SU-DHL-6 (cell line): ENCODE measurements around the gene TASL.

ENCODE experiments used
- H2AFZ ChIP-seq: fragments of 200-600 bp; sonication (generic); 2 replicates; pipeline ENCODE4 v1.6.1; 2014; ENCODE audit warnings: low read depth, mild to moderate bottlenecking, moderate library complexity, mixed read lengths, antibody characterized with exemption, low read length; ENCODE audit not compliant: severe bottlenecking
- H3F3A ChIP-seq: fragments of 200-600 bp; shearing (Covaris generic); 2 replicates; pipeline ENCODE4 v1.6.0; 2016; ENCODE audit warnings: antibody characterized with exemption, mild to moderate bottlenecking; ENCODE audit not compliant: insufficient read depth
- H3K27ac ChIP-seq: fragments of 200-600 bp; sonication (generic); 2 replicates; pipeline ENCODE4 v1.5.1; 2016; ENCODE audit warnings: low read depth, mild to moderate bottlenecking, low read length, moderate library complexity, mixed read lengths
- H3K27me3 ChIP-seq: fragments of 200-600 bp; sonication (generic), shearing (Covaris generic); 2 replicates; pipeline ENCODE4 v1.6.0; 2014; ENCODE audit warnings: mild to moderate bottlenecking, low read length
- H3K36me3 ChIP-seq: fragments of 200-600 bp; sonication (generic); 2 replicates; pipeline ENCODE4 v1.6.1; 2014; ENCODE audit warnings: mild to moderate bottlenecking, low read length, mixed read lengths
- H3K4me2 ChIP-seq: fragments of 300-600, 200-600 bp; shearing (Covaris generic), sonication (generic); 2 replicates; pipeline ENCODE4 v1.6.0; 2014; ENCODE audit warnings: low read length, low read depth, mild to moderate bottlenecking; ENCODE audit not compliant: poor library complexity, severe bottlenecking
- H3K4me3 ChIP-seq: fragments of 200-600 bp; sonication (generic); 2 replicates; pipeline ENCODE4 v1.5.1; 2014; ENCODE audit warnings: antibody characterized with exemption, low read length, mild to moderate bottlenecking, mixed read lengths; ENCODE audit not compliant: insufficient read depth, poor library complexity, severe bottlenecking
- H3K79me2 ChIP-seq: fragments of 200-600 bp; sonication (generic); 2 replicates; pipeline ENCODE4 v1.6.1; 2014; ENCODE audit warnings: mild to moderate bottlenecking, low read length, moderate library complexity; ENCODE audit not compliant: insufficient read depth
- H3K9ac ChIP-seq: fragments of 200-600 bp; sonication (generic); 2 replicates; pipeline ENCODE4 v1.7.0; 2014; ENCODE audit warnings: mild to moderate bottlenecking, low read length
- H3K9me2 ChIP-seq: fragments of 200-600 bp; sonication (generic); replicated peaks from 2 replicates; pipeline ENCODE4 v1.6.1; 2014; ENCODE audit warnings: low read length; ENCODE audit not compliant: insufficient read depth
- H3K9me3 ChIP-seq: fragments of 200-600 bp; sonication (generic); 2 replicates; pipeline ENCODE4 v1.6.1; 2014; ENCODE audit warnings: low read length, mixed read lengths; ENCODE audit not compliant: insufficient read depth
- H4K20me1 ChIP-seq: fragments of 200-600 bp; sonication (generic); 2 replicates; pipeline ENCODE4 v1.6.1; 2014; ENCODE audit warnings: low read depth, mild to moderate bottlenecking, antibody characterized with exemption, low read length, moderate library complexity, mixed read lengths
- EZH2phosphoT487 ChIP-seq: fragments of 200-600 bp; sonication (generic), shearing (Covaris generic); conservative IDR thresholded peaks from 2 replicates; pipeline ENCODE4 v1.6.1; 2018; ENCODE audit warnings: mild to moderate bottlenecking, antibody characterized with exemption, low read length, moderate library complexity, mixed read lengths
- TF ChIP-seq, protein P1 (sequence below): fragments of 200-600 bp; sonication (generic); IDR thresholded peaks from one replicate; pipeline ENCODE4 v1.5.1; 2017; ENCODE audit warnings: antibody characterized with exemption, mild to moderate bottlenecking, low read length, moderate library complexity; ENCODE audit not compliant: insufficient read depth, poor library complexity, severe bottlenecking

TASL gene

DNA sequence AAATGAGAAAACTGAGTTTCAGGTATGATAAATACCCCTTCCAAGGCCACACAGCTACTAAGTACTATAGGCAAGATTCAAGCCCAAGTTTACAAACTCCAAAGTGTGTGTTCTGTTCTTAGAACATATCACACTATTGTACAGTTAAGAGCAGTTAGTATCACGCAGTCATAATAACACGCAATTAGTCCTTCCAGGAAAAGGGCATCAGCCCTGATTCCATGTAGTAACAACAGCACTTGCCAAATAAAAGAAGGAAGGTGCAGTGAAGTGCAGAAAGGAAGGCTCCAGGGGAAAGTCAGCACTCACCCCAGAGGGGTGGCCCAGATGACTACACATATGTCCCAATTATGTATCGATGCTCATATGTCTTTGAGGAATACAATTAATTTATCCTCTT is 4.4 kb downstream of the TASL start:
- H3K36me3 ChIP-seq: no peaks in the 10 kb centered on the region
- no peak overlapping the region for H3K4me3 ChIP-seq
- H3K9ac ChIP-seq: no peak overlapping the region

DNA sequence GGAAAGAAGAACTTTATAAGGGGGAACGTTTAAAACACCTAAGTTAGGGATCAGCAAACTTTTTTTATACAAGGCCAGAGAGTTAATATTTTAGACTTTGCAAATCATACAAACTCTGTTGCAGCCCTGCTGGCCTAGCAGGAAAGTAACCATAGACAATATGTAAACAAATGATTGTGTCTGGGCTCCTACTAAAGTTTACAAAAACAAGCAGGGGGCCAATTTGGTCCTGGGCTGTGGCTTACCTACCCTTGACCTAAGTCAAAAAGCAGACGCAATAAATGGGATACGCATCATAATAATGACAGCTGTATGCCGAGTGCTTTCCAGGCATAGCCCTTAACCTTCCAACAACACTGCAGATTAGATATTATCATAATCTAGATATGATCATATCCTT is 4.9 kb downstream of the TASL start:
- no peaks in the 10 kb centered on the region for H3K9me2 ChIP-seq
- H3K4me2 ChIP-seq: peak overlapping the region; percentile 30
- no peak overlapping the region for H3K4me3 ChIP-seq
- H4K20me1 ChIP-seq: no peaks in the 10 kb centered on the region
- H3K36me3 ChIP-seq: no peaks in the 10 kb centered on the region
- no peak overlapping the region for H3K27ac ChIP-seq
- no peak overlapping the region for H2AFZ ChIP-seq
- H3K27me3 ChIP-seq: no peaks in the 10 kb centered on the region
- H3F3A ChIP-seq: no peaks in the 10 kb centered on the region; the same call in 1 of the 2 replicates
- H3K9ac ChIP-seq: no peak overlapping the region
- TF ChIP-seq EZH2phosphoT487: no peak
- TF ChIP-seq, protein P1, sequence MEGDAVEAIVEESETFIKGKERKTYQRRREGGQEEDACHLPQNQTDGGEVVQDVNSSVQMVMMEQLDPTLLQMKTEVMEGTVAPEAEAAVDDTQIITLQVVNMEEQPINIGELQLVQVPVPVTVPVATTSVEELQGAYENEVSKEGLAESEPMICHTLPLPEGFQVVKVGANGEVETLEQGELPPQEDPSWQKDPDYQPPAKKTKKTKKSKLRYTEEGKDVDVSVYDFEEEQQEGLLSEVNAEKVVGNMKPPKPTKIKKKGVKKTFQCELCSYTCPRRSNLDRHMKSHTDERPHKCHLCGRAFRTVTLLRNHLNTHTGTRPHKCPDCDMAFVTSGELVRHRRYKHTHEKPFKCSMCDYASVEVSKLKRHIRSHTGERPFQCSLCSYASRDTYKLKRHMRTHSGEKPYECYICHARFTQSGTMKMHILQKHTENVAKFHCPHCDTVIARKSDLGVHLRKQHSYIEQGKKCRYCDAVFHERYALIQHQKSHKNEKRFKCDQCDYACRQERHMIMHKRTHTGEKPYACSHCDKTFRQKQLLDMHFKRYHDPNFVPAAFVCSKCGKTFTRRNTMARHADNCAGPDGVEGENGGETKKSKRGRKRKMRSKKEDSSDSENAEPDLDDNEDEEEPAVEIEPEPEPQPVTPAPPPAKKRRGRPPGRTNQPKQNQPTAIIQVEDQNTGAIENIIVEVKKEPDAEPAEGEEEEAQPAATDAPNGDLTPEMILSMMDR: no peak
- H3K9me3 ChIP-seq: no peaks in the 10 kb centered on the region
- no peaks in the 10 kb centered on the region; the same call in 1 of the 2 replicates for H3K79me2 ChIP-seq

More for the DNA sequence above, 4.4 kb downstream of the TASL start:
- TF ChIP-seq EZH2phosphoT487: no peak
- TF ChIP-seq, protein P1: no peak
- H4K20me1 ChIP-seq: no peaks in the 10 kb centered on the region
- no peak overlapping the region for H3K27ac ChIP-seq
- H2AFZ ChIP-seq: no peak overlapping the region
- H3K9me2 ChIP-seq: no peaks in the 10 kb centered on the region
- no peaks in the 10 kb centered on the region; the same call in 1 of the 2 replicates for H3K79me2 ChIP-seq
- no peaks in the 10 kb centered on the region for H3K9me3 ChIP-seq
- H3K27me3 ChIP-seq: no peaks in the 10 kb centered on the region
- H3F3A ChIP-seq: no peaks in the 10 kb centered on the region; the same call in 1 of the 2 replicates
- H3K4me2 ChIP-seq: peak overlapping the region; percentile 30

DNA sequence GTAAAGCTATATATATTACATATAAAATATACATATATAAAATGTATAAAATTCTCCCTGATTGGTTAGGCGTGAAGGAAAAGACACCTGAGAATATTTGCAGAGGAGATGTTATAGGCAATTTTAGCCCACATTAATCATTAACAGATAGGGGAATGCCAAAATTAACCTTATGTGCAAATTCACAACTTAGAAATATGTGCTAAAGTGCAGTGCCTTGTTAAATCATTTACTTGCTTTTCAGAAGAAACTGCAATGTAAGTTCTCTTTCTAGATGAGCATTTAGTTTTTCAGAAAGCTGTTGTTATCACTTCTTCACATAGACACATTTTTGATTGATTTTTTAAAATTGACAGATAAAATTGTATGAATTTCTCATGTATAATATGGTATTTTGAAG is 5.6 kb downstream of the TASL start:
- H3K36me3 ChIP-seq: no peaks in the 10 kb centered on the region
- H2AFZ ChIP-seq: no peak overlapping the region
- peak overlapping the region; percentile 30 for H3K4me2 ChIP-seq
- H3K79me2 ChIP-seq: no peaks in the 10 kb centered on the region; the same call in 1 of the 2 replicates
- H3K9me3 ChIP-seq: no peaks in the 10 kb centered on the region
- H3K9ac ChIP-seq: no peak overlapping the region
- H4K20me1 ChIP-seq: no peaks in the 10 kb centered on the region
- H3K4me3 ChIP-seq: no peak overlapping the region
- no peaks in the 10 kb centered on the region; the same call in 1 of the 2 replicates for H3F3A ChIP-seq
- no peaks in the 10 kb centered on the region for H3K27me3 ChIP-seq
- no peaks in the 10 kb centered on the region for H3K9me2 ChIP-seq
- TF ChIP-seq, protein P1: no peak
- TF ChIP-seq EZH2phosphoT487: no peak
- no peak overlapping the region for H3K27ac ChIP-seq
